Measurements from ENCODE around the gene ZNHIT6. TPM values are rescaled to one million over a fixed set of nuclear protein-coding genes. Genes with fewer than 3 reads are reported as not detected.
"Not testable (repeated sequence)": the region's sequence is repeated elsewhere in the genome, so short reads cannot be mapped to it uniquely, and the experiment has no call there.

ZNHIT6 gene
- total RNA-seq, 3 donors from 2014 or later, result 8.8 to 16.5 (median 10.5) TPM

DNA sequence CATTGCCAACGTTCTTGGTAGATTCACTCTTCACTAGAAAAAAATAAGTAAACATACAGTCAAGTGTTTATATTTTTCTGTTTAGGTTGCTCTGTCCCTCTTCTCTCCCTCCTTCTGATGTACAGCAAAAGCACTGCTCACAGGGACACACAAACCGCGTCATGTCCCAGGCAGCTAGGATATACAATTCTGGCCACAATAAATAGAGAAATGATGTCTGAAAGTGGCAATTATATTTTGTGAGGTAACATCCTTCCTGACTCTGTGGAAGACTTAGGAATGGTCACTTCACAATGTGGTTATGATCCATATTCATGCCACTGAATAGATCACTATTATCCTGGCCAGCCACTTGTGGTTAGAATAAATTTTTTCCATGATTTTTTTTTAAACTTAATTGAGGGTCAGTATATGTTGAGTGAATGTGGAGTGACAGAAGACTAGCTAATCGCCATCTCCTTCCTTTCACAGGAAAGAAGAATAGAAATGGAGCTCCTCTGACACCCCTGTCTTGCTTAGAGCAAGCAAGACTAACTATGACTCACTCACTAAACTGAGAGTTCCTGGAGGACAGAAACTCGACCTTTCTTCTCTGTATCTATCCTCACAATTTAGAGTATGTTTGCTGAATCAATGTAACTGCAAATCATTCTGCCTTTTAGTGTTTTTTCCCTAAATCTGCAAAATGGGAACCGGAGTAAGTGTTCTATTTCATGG is 54.0 kb downstream of the ZNHIT6 start:
- DNase-seq (no peak), ATAC-seq (no peak)
- intact Hi-C loops (cut with DNase I, micrococcal nuclease), result no loop called here
- Histone ChIP-seq H3K4me3 (no peak overlapping the region), H3K9me3 (no peaks in the 10 kb centered on the region), H3K4me1 (ENCODE audit: low read depth) (no peaks in the 10 kb centered on the region), H3K36me3 (ENCODE audit: low read depth) (no peaks in the 10 kb centered on the region)
- TF ChIP-seq, protein P1, sequence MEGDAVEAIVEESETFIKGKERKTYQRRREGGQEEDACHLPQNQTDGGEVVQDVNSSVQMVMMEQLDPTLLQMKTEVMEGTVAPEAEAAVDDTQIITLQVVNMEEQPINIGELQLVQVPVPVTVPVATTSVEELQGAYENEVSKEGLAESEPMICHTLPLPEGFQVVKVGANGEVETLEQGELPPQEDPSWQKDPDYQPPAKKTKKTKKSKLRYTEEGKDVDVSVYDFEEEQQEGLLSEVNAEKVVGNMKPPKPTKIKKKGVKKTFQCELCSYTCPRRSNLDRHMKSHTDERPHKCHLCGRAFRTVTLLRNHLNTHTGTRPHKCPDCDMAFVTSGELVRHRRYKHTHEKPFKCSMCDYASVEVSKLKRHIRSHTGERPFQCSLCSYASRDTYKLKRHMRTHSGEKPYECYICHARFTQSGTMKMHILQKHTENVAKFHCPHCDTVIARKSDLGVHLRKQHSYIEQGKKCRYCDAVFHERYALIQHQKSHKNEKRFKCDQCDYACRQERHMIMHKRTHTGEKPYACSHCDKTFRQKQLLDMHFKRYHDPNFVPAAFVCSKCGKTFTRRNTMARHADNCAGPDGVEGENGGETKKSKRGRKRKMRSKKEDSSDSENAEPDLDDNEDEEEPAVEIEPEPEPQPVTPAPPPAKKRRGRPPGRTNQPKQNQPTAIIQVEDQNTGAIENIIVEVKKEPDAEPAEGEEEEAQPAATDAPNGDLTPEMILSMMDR (IDR thresholded peaks at IDR 0.05), result no peak

DNA sequence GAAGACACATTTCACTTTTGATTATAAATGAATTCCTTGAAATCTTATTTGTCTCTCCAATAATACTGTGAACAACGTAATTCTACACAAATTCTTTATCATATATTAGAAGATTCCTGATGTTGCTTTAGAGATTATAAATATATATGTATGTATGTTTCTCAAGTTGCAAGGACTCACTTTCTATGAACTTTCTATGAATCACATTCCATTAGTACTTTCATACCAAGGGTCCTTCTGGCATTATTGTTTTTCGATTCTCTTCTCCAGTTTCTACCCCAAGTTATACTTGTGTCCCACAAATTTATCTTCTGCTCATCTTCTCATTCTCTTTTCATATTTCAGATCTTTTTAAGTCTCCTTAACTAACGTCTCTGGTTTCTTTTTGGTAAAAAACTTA is 55.9 kb downstream of the ZNHIT6 start:
- H3K4me1 ChIP-seq (ENCODE audit: low read depth), result no peaks in the 10 kb centered on the region
- ATAC-seq, result no peak
- TF ChIP-seq, protein P1 (IDR thresholded peaks at IDR 0.05), result no peak

DNA sequence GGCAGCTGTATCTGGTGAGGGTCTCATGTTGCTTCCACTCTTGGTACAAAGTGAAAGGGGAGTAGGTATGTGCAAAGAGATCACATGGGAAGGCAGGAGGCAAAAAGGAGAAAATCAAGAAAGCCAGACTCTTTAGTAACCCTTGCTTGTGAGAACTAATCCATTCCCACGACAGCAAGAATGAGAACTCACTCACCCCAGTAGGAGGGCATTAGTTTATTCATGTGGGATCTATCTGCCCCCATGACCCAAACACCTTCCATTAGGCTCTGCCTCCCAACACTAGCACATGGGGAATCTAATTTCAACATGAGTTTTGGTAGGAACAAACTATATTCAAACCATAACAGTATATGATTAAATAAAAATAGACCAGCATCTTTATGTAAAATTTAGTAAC is 57.6 kb downstream of the ZNHIT6 start:
- Histone ChIP-seq H3K4me1 (ENCODE audit: low read depth) (no peaks in the 10 kb centered on the region), H3K36me3 (ENCODE audit: low read depth) (no peaks in the 10 kb centered on the region), H3K9me3 (peaks cover 7% of the 10 kb centered on the region), H3K4me3 (no peak overlapping the region)
- DNase-seq (no peak), ATAC-seq (no peak)
- TF ChIP-seq, protein P1 (IDR thresholded peaks at IDR 0.05), result no peak
- intact Hi-C loops (cut with DNase I, micrococcal nuclease), result no loop called here

More for the DNA sequence above, 55.9 kb downstream of the ZNHIT6 start:
- intact Hi-C loops (cut with DNase I, micrococcal nuclease), result no loop called here
- H3K4me3 ChIP-seq, result no peak overlapping the region
- no peak for DNase-seq
- peaks cover 7% of the 10 kb centered on the region for H3K9me3 ChIP-seq
- no peaks in the 10 kb centered on the region for H3K36me3 ChIP-seq (ENCODE audit: low read depth)

DNA sequence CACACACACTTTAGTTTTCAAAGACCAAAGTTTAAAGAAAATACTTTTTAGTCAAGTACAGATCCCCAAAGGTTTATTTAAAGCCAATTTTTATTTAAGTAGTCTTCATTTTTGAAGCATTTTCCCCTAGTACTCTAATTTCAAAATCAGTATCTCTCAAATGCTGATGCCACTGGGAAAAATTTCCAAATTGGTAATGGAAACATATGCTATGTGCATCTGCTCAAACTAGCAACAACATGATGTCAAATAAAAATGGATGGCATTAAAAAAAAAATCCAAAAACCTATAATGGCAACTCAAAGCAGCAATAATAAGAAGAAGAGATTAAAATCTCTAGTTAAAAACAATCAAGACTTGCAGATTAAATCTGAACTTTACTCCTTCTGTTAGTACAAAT is 58.6 kb downstream of the ZNHIT6 start:
- no peak overlapping the region for H3K4me3 ChIP-seq
- ATAC-seq (no peak), DNase-seq (no peak)
- H3K4me1 ChIP-seq (ENCODE audit: low read depth), result no peaks in the 10 kb centered on the region
- H3K36me3 ChIP-seq (ENCODE audit: low read depth), result no peaks in the 10 kb centered on the region
- intact Hi-C loops (cut with DNase I, micrococcal nuclease), result no loop called here
- H3K9me3 ChIP-seq, result peaks cover 7% of the 10 kb centered on the region
- TF ChIP-seq, protein P1 (IDR thresholded peaks at IDR 0.05), result no peak

DNA sequence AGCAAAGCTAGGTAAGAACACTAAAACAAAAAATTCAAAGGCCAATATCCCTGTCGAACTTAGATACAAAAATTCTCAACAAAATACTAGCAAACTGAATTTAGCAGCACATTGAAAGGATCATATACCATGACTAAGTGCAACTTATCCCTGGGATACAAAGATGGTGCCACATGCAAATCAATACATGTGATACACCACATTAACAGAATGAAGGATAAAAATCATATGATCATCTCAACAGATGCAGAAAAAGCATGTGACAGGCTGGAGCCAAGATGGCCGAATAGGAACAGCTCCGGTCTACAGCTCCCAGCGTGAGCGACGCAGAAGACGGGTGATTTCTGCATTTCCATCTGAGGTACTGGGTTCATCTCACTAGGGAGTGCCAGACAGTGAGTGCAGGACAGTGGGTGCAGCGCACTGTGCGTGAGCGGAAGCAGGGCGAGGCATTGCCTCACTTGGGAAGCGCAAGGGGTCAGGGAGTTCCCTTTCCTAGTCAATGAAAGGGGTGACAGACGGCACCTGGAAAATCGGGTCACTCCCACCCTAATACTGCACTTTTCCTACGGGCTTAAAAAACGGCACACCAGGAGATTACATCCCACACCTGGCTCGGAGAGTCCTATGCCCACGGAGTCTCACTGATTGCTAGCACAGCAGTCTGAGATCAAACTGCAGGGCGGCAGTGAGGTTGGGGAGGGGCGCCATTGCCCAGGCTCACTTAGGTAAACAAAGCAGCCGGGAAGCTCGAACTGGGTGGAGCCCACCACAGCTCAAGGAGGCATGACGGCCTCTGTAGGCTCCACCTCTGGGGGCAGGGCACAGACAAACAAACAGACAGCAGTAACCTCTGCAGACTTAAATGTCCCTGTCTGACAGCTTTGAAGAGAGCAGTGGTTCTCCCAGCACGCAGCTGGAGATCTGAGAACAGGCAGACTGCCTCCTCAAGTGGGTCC is 66.4 kb downstream of the ZNHIT6 start:
- ATAC-seq; H3K36me3 ChIP-seq (ENCODE audit: low read depth); intact Hi-C loops (cut with DNase I, micrococcal nuclease); H3K4me3 ChIP-seq; H3K4me1 ChIP-seq (ENCODE audit: low read depth): not testable (repeated sequence)
- DNase-seq, result peak in 2 of 3 donors; percentile 47 to 60
- H3K9me3 ChIP-seq, result peaks cover 19% of the 10 kb centered on the region

DNA sequence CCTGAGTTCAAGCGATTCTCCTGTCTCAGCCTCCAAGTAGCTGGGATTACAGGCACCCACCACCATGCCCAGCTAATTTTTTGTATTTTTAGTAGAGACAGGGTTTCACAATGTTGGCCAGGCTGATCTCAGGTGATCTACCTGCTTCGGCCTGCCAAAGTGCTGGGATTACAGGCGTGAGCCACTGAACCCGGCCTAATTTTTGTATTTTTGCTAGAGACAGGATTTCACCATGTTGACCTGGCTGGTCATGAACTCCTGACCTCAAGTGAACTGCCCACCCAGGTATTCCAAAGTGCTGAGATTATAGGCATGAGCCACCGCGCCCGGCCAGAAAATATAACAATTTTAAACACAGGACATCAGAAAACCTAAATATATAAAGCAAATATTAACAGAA is 68.3 kb downstream of the ZNHIT6 start:
- H3K36me3 ChIP-seq (ENCODE audit: low read depth); ATAC-seq; H3K4me3 ChIP-seq; DNase-seq; H3K4me1 ChIP-seq (ENCODE audit: low read depth); intact Hi-C loops (cut with DNase I, micrococcal nuclease): not testable (repeated sequence)
- peaks cover 19% of the 10 kb centered on the region for H3K9me3 ChIP-seq

Data from mucosa of descending colon (tissue), 3 donors.